ENCODE measurements around the gene CRTAP. TPM values are rescaled to one million over a fixed set of nuclear protein-coding genes. Genes with fewer than 3 reads are reported as not detected.

Gene CRTAP
- total and polyA plus RNA-seq, 2 of the 13 experiments (the other 11 are each of a cell fraction or from before 2014, with no cell fraction given), result 54.2 to 119 TPM

DNA sequence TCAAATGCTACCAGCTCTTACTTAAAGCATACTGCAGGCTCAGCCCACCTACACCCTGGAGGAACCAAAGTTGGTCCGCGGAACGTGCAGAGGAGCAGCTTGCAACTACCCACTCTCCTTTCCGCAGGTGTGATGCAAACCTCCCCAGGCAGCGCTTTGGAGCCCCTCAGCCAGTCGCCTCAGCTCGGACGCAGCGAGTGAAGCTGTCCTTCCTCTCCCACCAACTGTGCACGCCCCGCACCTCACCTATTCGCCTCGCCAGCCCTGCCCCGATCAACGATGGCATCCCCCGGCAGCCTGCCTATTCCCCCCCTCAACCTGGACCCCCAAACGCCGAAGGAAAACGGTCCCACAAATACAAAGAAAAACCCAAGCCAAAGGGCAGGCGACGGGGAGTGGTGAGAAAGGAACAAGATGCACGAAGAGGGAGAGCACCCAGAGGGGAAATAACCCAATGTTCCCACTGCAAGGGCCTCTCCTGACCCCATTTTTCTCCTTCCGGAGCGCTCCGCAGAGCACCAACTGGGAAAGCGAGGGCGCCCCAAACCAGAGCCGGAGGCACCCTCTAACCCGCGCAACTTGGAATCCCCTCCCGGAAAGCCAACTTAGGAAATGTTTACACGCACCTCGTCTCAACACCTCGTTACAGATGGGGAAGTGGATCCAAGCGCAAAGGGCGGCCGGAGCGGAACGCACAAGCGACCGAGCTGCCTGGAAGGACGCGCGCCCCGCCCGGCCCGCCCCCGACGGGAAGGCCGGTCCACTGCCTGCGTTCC, 17.5 kb upstream of the CRTAP start:
- Histone ChIP-seq H3K9me3 (ENCODE audit: low read length) (no peaks in the 10 kb centered on the region), H4K20me1 (ENCODE audit: insufficient read depth, low read length) (no peaks in the 10 kb centered on the region; the same call in 1 of the 2 replicates), H3K36me3 (replicated peaks in 1 of 2; ENCODE audit: control insufficient read depth in 1 of 2, insufficient read depth in 2 of 2, low read length in 2 of 2) (peaks cover 4 to 26% of the 10 kb centered on the region in 2 experiments; a peak in 3 of 5 replicates), H3K4me2 (ENCODE audit: low read depth, low read length) (peak overlapping the region; percentile 95), H3K79me2 (ENCODE audit: insufficient read depth, low read length) (peaks cover 36% of the 10 kb centered on the region), H3K27ac (ENCODE audit: extremely low read length, insufficient read depth, low read length) (peak overlapping the region; percentile 98), H2AFZ (ENCODE audit: low read length) (no peak overlapping the region), H3K9ac (ENCODE audit: insufficient read depth, low read depth, low read length) (peak overlapping the region; percentile 97), H3K27me3 (ENCODE audit: control insufficient read depth in 1 of 2, insufficient read depth in 2 of 2, low read length in 2 of 2) (no peaks in the 10 kb centered on the region; a peak in 1 of 5 replicates), H3K4me1 (ENCODE audit: insufficient read depth, low read length) (peaks cover 45% of the 10 kb centered on the region), H3K4me3 (replicated peaks in 1 of 3; ENCODE audit: insufficient read depth in 1 of 3, low read depth in 2 of 3, low read length in 3 of 3) (peak overlapping the region; percentile 86 to 98 (median 86))
- in situ Hi-C loops (cut with HindIII; ENCODE audit: extremely low pct_ligation_motif_present, low pct_unique_long_range_greater_than_20kb) (loop anchor here (25.0 kb wide), 1 partner anchor 359 kb away; no protein-coding TSS in a partner anchor), intact Hi-C loops (cut with micrococcal nuclease; ENCODE audit: unreplicated experiment) (loop anchor here (2.0 kb wide), 1 partner anchor 19 kb away; the partner anchor contains the start of gene CRTAP)
- DNase-seq (ENCODE audit: low spot score) (peak; percentile 17), FAIRE-seq (no peak), ATAC-seq (peak; percentile 52)
- under 1% methylated on average over 20 of the region's 51 CpGs for WGBS (ENCODE audit: low lambda C conversion rate)
- BruUV-seq (replicated peaks), result no TSS peak
- ChIA-PET POLR2A (interaction anchor here (1.7 to 3.5 kb wide), 3 partner anchors 18 to 38 kb away, joined by 3 to 14 read pairs (median 13); partner anchors contain the start of gene CRTAP), CTCF (ENCODE audit: low intra/inter-chr PET ratio, low total read pairs) (no interaction called here)
- TF ChIP-seq HMG20A (CRISPR knock-in tag; IDR thresholded peaks at IDR 0.05; ENCODE audit: borderline replicate concordance) (no peak), ZNF746 (CRISPR knock-in tag; IDR thresholded peaks at IDR 0.05) (peak; percentile 30; the same call in 1 of the 2 replicates), HOXA3 (CRISPR knock-in tag; IDR thresholded peaks at IDR 0.05) (no peak), ATM (IDR thresholded peaks at IDR 0.05; ENCODE audit: borderline replicate concordance) (no peak), ZNF781 (CRISPR knock-in tag; IDR thresholded peaks at IDR 0.05; ENCODE audit: borderline replicate concordance, not compliant biosample characterization) (no peak), SMAD9 (CRISPR knock-in tag; IDR thresholded peaks at IDR 0.05) (peak; percentile 21; the same call in 1 of the 2 replicates), ZNF274 (CRISPR knock-in tag; IDR thresholded peaks at IDR 0.05) (no peak), TBL1XR1 (IDR thresholded peaks at IDR 0.05; ENCODE audit: borderline replicate concordance, low read length, partially characterized antibody) (no peak), THAP11 (CRISPR knock-in tag; IDR thresholded peaks at IDR 0.05) (no peak)
- TF ChIP-seq, protein P1, sequence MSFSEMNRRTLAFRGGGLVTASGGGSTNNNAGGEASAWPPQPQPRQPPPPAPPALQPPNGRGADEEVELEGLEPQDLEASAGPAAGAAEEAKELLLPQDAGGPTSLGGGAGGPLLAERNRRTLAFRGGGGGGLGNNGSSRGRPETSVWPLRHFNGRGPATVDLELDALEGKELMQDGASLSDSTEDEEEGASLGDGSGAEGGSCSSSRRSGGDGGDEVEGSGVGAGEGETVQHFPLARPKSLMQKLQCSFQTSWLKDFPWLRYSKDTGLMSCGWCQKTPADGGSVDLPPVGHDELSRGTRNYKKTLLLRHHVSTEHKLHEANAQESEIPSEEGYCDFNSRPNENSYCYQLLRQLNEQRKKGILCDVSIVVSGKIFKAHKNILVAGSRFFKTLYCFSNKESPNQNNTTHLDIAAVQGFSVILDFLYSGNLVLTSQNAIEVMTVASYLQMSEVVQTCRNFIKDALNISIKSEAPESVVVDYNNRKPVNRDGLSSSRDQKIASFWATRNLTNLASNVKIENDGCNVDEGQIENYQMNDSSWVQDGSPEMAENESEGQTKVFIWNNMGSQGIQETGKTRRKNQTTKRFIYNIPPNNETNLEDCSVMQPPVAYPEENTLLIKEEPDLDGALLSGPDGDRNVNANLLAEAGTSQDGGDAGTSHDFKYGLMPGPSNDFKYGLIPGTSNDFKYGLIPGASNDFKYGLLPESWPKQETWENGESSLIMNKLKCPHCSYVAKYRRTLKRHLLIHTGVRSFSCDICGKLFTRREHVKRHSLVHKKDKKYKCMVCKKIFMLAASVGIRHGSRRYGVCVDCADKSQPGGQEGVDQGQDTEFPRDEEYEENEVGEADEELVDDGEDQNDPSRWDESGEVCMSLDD (CRISPR knock-in tag; IDR thresholded peaks at IDR 0.05; ENCODE audit: borderline replicate concordance), result peak; percentile 71; the same call in 1 of the 2 replicates
- TF ChIP-seq, protein P2, sequence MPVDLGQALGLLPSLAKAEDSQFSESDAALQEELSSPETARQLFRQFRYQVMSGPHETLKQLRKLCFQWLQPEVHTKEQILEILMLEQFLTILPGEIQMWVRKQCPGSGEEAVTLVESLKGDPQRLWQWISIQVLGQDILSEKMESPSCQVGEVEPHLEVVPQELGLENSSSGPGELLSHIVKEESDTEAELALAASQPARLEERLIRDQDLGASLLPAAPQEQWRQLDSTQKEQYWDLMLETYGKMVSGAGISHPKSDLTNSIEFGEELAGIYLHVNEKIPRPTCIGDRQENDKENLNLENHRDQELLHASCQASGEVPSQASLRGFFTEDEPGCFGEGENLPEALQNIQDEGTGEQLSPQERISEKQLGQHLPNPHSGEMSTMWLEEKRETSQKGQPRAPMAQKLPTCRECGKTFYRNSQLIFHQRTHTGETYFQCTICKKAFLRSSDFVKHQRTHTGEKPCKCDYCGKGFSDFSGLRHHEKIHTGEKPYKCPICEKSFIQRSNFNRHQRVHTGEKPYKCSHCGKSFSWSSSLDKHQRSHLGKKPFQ (CRISPR knock-in tag; IDR thresholded peaks at IDR 0.05; ENCODE audit: insufficient replicate concordance), result peak; percentile 37
- TF ChIP-seq, protein P3, sequence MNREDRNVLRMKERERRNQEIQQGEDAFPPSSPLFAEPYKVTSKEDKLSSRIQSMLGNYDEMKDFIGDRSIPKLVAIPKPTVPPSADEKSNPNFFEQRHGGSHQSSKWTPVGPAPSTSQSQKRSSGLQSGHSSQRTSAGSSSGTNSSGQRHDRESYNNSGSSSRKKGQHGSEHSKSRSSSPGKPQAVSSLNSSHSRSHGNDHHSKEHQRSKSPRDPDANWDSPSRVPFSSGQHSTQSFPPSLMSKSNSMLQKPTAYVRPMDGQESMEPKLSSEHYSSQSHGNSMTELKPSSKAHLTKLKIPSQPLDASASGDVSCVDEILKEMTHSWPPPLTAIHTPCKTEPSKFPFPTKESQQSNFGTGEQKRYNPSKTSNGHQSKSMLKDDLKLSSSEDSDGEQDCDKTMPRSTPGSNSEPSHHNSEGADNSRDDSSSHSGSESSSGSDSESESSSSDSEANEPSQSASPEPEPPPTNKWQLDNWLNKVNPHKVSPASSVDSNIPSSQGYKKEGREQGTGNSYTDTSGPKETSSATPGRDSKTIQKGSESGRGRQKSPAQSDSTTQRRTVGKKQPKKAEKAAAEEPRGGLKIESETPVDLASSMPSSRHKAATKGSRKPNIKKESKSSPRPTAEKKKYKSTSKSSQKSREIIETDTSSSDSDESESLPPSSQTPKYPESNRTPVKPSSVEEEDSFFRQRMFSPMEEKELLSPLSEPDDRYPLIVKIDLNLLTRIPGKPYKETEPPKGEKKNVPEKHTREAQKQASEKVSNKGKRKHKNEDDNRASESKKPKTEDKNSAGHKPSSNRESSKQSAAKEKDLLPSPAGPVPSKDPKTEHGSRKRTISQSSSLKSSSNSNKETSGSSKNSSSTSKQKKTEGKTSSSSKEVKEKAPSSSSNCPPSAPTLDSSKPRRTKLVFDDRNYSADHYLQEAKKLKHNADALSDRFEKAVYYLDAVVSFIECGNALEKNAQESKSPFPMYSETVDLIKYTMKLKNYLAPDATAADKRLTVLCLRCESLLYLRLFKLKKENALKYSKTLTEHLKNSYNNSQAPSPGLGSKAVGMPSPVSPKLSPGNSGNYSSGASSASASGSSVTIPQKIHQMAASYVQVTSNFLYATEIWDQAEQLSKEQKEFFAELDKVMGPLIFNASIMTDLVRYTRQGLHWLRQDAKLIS (CRISPR knock-in tag; IDR thresholded peaks at IDR 0.05), result peak; percentile 16; the same call in 1 of the 2 replicates

All from HepG2 (cell line).